WTC11 (cell line): ENCODE measurements around the gene MAPK14.

Experiments
- ATF2 ChIP-seq: sonication (generic); formaldehyde crosslinking; IDR thresholded peaks from 2 replicates; pipeline ENCODE4 v1.8.1; 2022; ENCODE audit warnings: low read depth, missing genetic modification reagents, borderline replicate concordance
- CREB1 ChIP-seq: sonication (generic); formaldehyde crosslinking; IDR thresholded peaks from 2 replicates; pipeline ENCODE4 v1.8.0; 2023; ENCODE audit warnings: mild to moderate bottlenecking, missing genetic modification reagents
- CTCF ChIP-seq: fragments of 200-600 bp; IDR thresholded peaks from 2 replicates; pipeline ENCODE4 v1.8.0; 2022; ENCODE audit warnings: antibody characterized with exemption
- FOXJ3 ChIP-seq: sonication (generic); formaldehyde crosslinking; IDR thresholded peaks from 2 replicates; pipeline ENCODE4 v1.9.0; 2021; ENCODE audit warnings: missing genetic modification reagents, mild to moderate bottlenecking, borderline replicate concordance
- GABPB1 ChIP-seq: sonication (generic); formaldehyde crosslinking; IDR thresholded peaks from 2 replicates; pipeline ENCODE4 v1.8.1; 2023; ENCODE audit warnings: mild to moderate bottlenecking, missing genetic modification reagents
- JAZF1 ChIP-seq: fragments of 250-450 bp; sonication (Bioruptor Pico); IDR thresholded peaks from 2 replicates; pipeline ENCODE4 v1.9.0; 2021; ENCODE audit warnings: moderate library complexity, mild to moderate bottlenecking, inconsistent platforms
- MLX ChIP-seq: sonication (generic); formaldehyde crosslinking; IDR thresholded peaks from 2 replicates; pipeline ENCODE4 v1.8.1; 2023; ENCODE audit warnings: mild to moderate bottlenecking, missing genetic modification reagents, moderate library complexity
- NFYB ChIP-seq: sonication (generic); formaldehyde crosslinking; conservative IDR thresholded peaks from 2 replicates; pipeline ENCODE4 v1.8.0; 2022; ENCODE audit warnings: low read depth, missing genetic modification reagents
- TF ChIP-seq, protein P1 (sequence below): fragments of 250-450 bp; sonication (Bioruptor Pico); IDR thresholded peaks from 2 replicates; pipeline ENCODE4 v2.1.2; 2022; ENCODE audit warnings: mild to moderate bottlenecking, moderate library complexity

GRCh38 chr6:36015666-36016065, 11.9 kb upstream of the MAPK14 start:
- TF ChIP-seq CTCF (no peak), MLX (CRISPR knock-in tag) (no peak), ATF2 (CRISPR knock-in tag) (no peak), JAZF1 (CRISPR knock-in tag) (no peak), CREB1 (CRISPR knock-in tag) (no peak), GABPB1 (CRISPR knock-in tag) (no peak), FOXJ3 (CRISPR knock-in tag) (no peak), NFYB (CRISPR knock-in tag) (no peak)
- TF ChIP-seq, protein P1, sequence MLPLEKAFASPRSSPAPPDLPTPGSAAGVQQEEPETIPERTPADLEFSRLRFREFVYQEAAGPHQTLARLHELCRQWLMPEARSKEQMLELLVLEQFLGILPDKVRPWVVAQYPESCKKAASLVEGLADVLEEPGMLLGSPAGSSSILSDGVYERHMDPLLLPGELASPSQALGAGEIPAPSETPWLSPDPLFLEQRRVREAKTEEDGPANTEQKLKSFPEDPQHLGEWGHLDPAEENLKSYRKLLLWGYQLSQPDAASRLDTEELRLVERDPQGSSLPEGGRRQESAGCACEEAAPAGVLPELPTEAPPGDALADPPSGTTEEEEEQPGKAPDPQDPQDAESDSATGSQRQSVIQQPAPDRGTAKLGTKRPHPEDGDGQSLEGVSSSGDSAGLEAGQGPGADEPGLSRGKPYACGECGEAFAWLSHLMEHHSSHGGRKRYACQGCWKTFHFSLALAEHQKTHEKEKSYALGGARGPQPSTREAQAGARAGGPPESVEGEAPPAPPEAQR (CRISPR knock-in tag), result no peak
